Stimulated activated CD8-positive, alpha-beta memory T cell treated with anti-CD3 and anti-CD28 coated beads, Interleukin-15, amount 100 ng/mL, for 24 hours (primary cell): Measurements from ENCODE around the gene OR1J2.

Source experiments
- DNase-seq: peaks from one replicate; pipeline ENCODE4 v3.0.0-alpha.2; 2020; ENCODE audit warnings: low read depth

Gene OR1J2

DNA sequence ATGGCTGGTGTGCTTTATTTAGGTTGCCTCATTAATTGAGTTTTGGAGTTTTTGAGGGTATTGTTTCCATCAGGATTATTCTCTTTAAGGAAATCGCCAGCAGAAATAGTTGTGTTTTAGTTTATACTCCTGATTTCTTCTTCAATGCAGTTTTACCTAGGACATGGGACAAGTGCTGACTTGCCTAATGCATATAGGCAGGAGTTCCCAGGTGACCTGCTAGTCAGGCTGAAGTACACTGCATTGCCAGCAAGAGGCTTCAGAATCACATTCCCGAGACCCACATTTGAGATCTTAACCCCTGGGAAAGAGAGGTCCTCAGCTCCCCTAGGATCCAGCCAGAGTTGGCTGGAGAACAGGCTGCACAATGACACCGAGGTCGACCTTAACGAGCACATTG is 40.8 kb downstream of the OR1J2 start:
- no peak for DNase-seq

DNA sequence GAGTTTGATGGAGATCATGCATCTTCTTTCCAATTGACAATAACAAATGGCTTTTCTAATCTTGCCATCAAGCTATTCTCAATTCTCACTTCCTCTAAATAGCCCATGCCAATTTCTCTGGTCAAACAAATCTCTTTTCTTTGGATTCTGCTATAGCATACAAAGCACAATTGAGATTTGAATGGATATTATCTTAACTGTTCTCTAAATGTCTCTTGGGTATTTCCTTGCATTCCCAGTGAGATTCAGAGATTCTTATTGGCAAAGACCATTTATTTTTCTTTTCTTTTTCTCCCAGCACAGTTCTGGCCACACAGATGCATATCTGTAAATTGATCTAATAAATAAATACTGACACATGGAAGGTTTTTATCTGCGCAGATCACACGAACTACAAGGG is 42.2 kb downstream of the OR1J2 start, which contains the start of gene OR1N2:
Gene OR1N2 (plus strand): TSS at position 301 of the 400 bp plus-strand sequence. CDS start 100 bp downstream, outside the sequence.
- no peak for DNase-seq
